ENCODE results near the gene SLC12A1.

DNA sequence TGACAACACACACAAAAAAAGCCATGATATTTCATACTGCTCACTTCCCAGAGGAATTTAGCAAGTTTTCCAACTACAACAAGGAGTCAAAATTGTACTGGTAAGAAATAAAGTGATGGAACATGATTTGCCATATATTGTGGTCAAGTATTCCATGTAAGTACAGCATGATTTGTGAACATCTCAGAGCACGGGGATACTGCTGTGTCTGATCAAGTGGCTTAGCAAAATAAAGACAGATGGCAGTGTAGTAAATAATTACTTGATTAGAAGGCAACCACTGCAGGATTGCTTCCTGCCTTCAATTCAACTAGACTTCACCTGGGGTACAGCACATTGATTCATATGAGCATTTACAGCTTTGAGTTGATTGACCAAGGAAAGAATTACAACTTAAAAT, 73.5 kb downstream of the SLC12A1 start:
- TF ChIP-seq, protein P1, sequence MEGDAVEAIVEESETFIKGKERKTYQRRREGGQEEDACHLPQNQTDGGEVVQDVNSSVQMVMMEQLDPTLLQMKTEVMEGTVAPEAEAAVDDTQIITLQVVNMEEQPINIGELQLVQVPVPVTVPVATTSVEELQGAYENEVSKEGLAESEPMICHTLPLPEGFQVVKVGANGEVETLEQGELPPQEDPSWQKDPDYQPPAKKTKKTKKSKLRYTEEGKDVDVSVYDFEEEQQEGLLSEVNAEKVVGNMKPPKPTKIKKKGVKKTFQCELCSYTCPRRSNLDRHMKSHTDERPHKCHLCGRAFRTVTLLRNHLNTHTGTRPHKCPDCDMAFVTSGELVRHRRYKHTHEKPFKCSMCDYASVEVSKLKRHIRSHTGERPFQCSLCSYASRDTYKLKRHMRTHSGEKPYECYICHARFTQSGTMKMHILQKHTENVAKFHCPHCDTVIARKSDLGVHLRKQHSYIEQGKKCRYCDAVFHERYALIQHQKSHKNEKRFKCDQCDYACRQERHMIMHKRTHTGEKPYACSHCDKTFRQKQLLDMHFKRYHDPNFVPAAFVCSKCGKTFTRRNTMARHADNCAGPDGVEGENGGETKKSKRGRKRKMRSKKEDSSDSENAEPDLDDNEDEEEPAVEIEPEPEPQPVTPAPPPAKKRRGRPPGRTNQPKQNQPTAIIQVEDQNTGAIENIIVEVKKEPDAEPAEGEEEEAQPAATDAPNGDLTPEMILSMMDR (IDR thresholded peaks at IDR 0.05): no peak
- TF ChIP-seq POLR2A (IDR thresholded peaks at IDR 0.05): no peak

Data from right lobe of liver (tissue), 4 donors.